Measurements from ENCODE around the gene ARV1.
"Not testable (repeated sequence)": the region's sequence is repeated elsewhere in the genome, so short reads cannot be mapped to it uniquely, and the experiment has no call there.

ARV1 gene

DNA sequence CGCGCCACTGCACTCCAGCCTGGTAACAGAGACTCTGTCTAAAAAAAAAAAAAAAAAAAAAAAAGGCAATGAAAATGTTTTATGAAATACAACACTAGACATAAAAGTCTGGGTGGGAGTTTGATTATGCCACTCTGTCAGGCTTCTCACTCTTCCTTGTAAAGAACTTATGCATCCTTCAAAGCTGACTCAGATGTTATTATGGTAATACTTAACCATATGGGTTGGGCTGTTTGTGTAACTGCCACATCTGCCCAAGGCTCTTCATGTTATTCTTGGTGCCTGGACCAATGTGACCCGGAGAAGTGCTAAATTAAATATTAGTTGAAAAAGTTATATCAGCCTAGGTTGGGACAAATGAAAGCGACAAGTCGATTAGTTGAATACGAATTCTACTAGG lies 37.3 kb downstream of the ARV1 start:
- Histone ChIP-seq H3K9me3 (ENCODE audit: control insufficient read depth, insufficient read depth, low read length) (no peaks in the 10 kb centered on the region), H3K4me1 (ENCODE audit: control insufficient read depth, insufficient read depth, low read length) (peaks cover 8% of the 10 kb centered on the region), H3K27me3 (ENCODE audit: control insufficient read depth, insufficient read depth, low read length) (peaks cover 1% of the 10 kb centered on the region; the same call in 1 of the 2 replicates), H3K27ac (ENCODE audit: low read length) (no peak overlapping the region), H3K36me3 (ENCODE audit: control insufficient read depth, insufficient read depth, low read length) (no peaks in the 10 kb centered on the region), H3K4me3 (ENCODE audit: low read length) (no peak overlapping the region)
- no CpG with 5 or more reads among the region's 6 CpGs for WGBS (ENCODE audit: insufficient coverage, insufficient read length)
- DNase-seq (ENCODE audit: low read depth, low spot score), result no peak

DNA sequence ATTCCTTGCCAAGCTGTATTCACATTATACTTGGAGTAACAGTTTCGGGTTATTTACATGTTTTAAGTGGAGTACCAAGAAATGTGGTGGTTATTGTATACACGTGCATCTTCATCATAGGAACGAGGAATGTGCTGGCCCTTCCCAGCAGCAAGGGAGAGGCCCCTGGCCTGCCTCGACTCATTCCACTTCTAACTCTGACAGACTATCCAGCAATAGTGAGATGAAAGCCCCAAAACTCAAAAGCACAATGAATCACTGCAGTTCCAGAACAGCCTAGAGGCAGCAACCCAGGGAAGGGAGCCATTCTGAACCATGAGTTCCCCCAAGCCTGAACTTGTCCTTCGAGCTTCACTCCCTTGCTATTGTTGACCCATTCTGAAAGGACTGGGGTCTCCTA lies 38.1 kb downstream of the ARV1 start:
- Histone ChIP-seq H3K27ac (ENCODE audit: low read length) (no peak overlapping the region), H3K4me1 (ENCODE audit: control insufficient read depth, insufficient read depth, low read length) (peaks cover 8% of the 10 kb centered on the region), H3K4me3 (ENCODE audit: low read length) (no peak overlapping the region), H3K36me3 (ENCODE audit: control insufficient read depth, insufficient read depth, low read length) (no peaks in the 10 kb centered on the region), H3K27me3 (ENCODE audit: control insufficient read depth, insufficient read depth, low read length) (0 out of 2 replicates have a peak, but pooled peaks cover 1% of the 10 kb centered on the region), H3K9me3 (ENCODE audit: control insufficient read depth, insufficient read depth, low read length) (no peaks in the 10 kb centered on the region)
- no peak for DNase-seq (ENCODE audit: low read depth, low spot score)
- WGBS (ENCODE audit: insufficient coverage, insufficient read length), result no CpG with 5 or more reads among the region's 5 CpGs

DNA sequence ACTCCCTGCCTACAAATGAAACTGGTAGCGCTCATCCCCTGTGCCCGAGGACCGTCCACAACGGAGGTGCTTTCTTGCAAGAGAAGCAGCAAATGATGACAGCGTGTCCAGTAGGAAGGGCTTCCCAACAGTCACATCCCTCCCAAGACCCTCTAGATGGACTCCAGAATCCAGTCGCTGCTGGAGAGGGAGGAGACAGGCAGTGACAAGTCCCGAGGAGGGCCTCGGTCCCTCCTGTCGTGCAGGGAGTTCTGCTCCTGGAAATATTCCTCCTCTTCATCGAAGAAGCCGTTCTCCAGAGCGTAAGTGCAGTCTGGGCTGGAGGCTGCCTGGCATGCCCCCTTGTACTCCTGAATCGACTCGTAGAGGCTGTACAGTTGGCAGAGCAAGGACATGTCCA lies 40.8 kb downstream of the ARV1 start:
- no peak for DNase-seq (ENCODE audit: low read depth, low spot score)
- WGBS (ENCODE audit: insufficient coverage, insufficient read length), result no CpG with 5 or more reads among the region's 14 CpGs
- H3K36me3 ChIP-seq (ENCODE audit: control insufficient read depth, insufficient read depth, low read length), result no peaks in the 10 kb centered on the region

DNA sequence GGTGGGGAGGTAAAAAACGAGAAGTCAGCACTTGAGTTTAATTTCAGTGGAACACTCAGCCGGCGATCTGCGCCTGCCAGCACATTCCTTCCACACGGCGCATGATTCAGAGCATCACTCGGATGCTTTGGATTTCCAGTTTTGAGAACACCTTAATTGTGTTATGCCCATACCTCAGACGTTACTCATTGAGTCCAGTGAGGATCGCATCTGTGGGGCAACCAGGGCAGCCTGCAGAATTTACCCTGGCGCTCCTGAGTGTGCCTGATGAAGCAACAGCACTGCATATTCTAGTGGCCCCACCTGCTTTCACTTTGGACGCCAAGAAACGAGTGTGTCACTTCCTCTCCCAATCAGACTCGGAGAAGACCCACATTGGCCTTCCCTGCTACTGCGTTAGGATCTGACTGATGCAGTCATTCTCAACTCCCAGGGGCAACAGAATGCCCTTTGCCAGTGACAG lies 41.3 kb downstream of the ARV1 start:
- Histone ChIP-seq H3K4me3 (ENCODE audit: low read length) (no peak overlapping the region), H3K27ac (ENCODE audit: low read length) (no peak overlapping the region), H3K4me1 (ENCODE audit: control insufficient read depth, insufficient read depth, low read length) (peaks cover 8% of the 10 kb centered on the region), H3K36me3 (ENCODE audit: control insufficient read depth, insufficient read depth, low read length) (no peaks in the 10 kb centered on the region), H3K9me3 (ENCODE audit: control insufficient read depth, insufficient read depth, low read length) (no peaks in the 10 kb centered on the region), H3K27me3 (ENCODE audit: control insufficient read depth, insufficient read depth, low read length) (no peaks in the 10 kb centered on the region)
- no peak for DNase-seq (ENCODE audit: low read depth, low spot score)
- no CpG with 5 or more reads among the region's 14 CpGs for WGBS (ENCODE audit: insufficient coverage, insufficient read length)

More for the DNA sequence above, 40.8 kb downstream of the ARV1 start:
- H3K27me3 ChIP-seq (ENCODE audit: control insufficient read depth, insufficient read depth, low read length), result no peaks in the 10 kb centered on the region
- no peaks in the 10 kb centered on the region for H3K9me3 ChIP-seq (ENCODE audit: control insufficient read depth, insufficient read depth, low read length)
- H3K4me3 ChIP-seq (ENCODE audit: low read length), result no peak overlapping the region
- H3K27ac ChIP-seq (ENCODE audit: low read length), result no peak overlapping the region
- H3K4me1 ChIP-seq (ENCODE audit: control insufficient read depth, insufficient read depth, low read length), result peaks cover 8% of the 10 kb centered on the region

DNA sequence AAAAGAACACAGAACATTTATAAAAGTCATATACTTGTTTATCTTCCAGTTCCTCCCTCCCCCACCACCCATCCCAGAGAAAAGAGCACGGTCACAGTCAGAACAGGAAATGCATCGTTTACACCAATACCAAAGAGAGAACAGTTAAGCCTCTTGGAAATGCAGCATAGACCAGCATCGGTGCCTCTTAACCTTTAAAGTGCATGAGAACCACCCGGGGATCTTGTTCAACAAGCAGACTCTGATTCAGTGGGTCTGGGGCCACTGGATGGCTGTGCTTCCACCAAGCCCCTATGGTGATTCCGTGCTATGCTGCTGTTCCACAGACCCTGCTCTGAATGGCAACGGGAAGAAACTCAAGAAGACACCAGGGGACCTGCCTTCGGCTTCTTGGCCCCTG lies 41.9 kb downstream of the ARV1 start:
- DNase-seq (ENCODE audit: low read depth, low spot score), result no peak
- no peak overlapping the region for H3K4me3 ChIP-seq (ENCODE audit: low read length)
- H3K27ac ChIP-seq (ENCODE audit: low read length), result no peak overlapping the region
- no peaks in the 10 kb centered on the region for H3K9me3 ChIP-seq (ENCODE audit: control insufficient read depth, insufficient read depth, low read length)
- no CpG with 5 or more reads among the region's 7 CpGs for WGBS (ENCODE audit: insufficient coverage, insufficient read length)
- no peaks in the 10 kb centered on the region for H3K36me3 ChIP-seq (ENCODE audit: control insufficient read depth, insufficient read depth, low read length)
- peaks cover 8% of the 10 kb centered on the region for H3K4me1 ChIP-seq (ENCODE audit: control insufficient read depth, insufficient read depth, low read length)
- no peaks in the 10 kb centered on the region for H3K27me3 ChIP-seq (ENCODE audit: control insufficient read depth, insufficient read depth, low read length)

DNA sequence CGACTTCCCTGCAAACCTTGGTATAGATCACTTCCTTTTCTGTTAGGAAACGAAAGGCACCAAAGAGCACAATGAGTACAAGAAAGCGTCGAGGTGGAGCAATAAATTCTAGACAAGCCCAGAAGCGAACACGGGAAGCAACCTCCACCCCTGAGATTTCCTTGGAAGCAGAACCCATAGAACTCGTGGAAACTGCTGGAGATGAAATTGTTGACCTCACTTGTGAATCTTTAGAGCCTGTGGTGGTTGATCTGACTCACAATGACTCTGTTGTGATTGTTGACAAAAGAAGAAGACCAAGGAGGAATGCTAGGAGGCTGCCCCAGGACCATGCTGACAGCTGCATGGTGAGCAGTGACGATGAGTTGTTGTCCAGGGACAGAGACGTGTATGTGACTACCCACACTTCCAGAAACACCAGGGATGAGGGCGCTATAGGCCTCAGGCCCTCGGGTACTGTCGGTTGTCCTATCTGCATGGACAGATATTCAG lies 42.7 kb downstream of the ARV1 start:
- peaks cover 8% of the 10 kb centered on the region for H3K4me1 ChIP-seq (ENCODE audit: control insufficient read depth, insufficient read depth, low read length)
- no peaks in the 10 kb centered on the region for H3K27me3 ChIP-seq (ENCODE audit: control insufficient read depth, insufficient read depth, low read length)
- H3K27ac ChIP-seq (ENCODE audit: low read length), result no peak overlapping the region
- H3K4me3 ChIP-seq (ENCODE audit: low read length), result no peak overlapping the region
- DNase-seq (ENCODE audit: low read depth, low spot score), result no peak
- H3K36me3 ChIP-seq (ENCODE audit: control insufficient read depth, insufficient read depth, low read length), result no peaks in the 10 kb centered on the region
- no CpG with 5 or more reads among the region's 12 CpGs for WGBS (ENCODE audit: insufficient coverage, insufficient read length)
- H3K9me3 ChIP-seq (ENCODE audit: control insufficient read depth, insufficient read depth, low read length), result no peaks in the 10 kb centered on the region

DNA sequence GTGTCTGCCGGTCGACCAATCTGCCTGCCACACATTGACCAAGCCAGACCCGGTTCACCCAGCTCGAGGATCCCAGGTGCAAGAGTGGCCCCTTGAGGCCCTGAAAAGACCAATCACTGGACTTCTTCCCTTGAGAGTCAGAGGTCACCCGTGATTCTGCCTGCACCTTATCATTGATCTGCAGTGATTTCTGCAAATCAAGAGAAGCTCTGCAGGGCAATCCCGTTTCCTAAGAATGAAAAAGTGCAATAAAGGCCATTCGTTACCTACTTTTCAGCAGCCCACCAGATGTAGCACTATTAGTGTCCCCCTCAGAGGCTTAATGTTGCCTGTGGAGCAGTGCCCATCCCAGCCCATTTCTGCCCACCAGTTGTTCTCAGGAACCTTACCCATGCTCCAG lies 43.6 kb downstream of the ARV1 start:
- H3K9me3 ChIP-seq (ENCODE audit: control insufficient read depth, insufficient read depth, low read length); H3K4me3 ChIP-seq (ENCODE audit: low read length); H3K36me3 ChIP-seq (ENCODE audit: control insufficient read depth, insufficient read depth, low read length); DNase-seq (ENCODE audit: low read depth, low spot score); H3K27me3 ChIP-seq (ENCODE audit: control insufficient read depth, insufficient read depth, low read length); H3K4me1 ChIP-seq (ENCODE audit: control insufficient read depth, insufficient read depth, low read length); H3K27ac ChIP-seq (ENCODE audit: low read length): not testable (repeated sequence)
- WGBS (ENCODE audit: insufficient coverage, insufficient read length), result no CpG with 5 or more reads among the region's 7 CpGs

DNA sequence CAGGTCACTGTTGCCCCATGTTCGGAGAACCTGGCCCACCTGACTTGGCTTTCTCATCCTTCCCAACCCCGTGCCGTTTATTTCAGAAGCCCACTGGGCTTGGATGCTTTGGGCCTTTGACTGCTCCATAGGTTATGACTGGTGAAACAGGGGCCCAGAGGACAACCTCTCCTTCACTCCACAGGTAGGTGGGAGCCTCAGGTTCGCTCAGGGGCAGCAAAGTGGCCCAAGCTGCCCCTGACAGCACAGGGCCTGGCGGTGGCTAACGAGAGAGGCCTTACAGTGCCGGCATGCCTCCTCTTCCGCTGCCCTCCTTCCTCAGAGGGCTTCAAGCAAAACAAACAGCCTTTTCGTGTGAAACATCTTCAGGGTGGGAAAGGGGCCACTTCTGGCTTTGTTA lies 44.3 kb downstream of the ARV1 start:
- no peak overlapping the region for H3K4me3 ChIP-seq (ENCODE audit: low read length)
- H3K4me1 ChIP-seq (ENCODE audit: control insufficient read depth, insufficient read depth, low read length), result peaks cover 8% of the 10 kb centered on the region
- no CpG with 5 or more reads among the region's 9 CpGs for WGBS (ENCODE audit: insufficient coverage, insufficient read length)
- H3K27ac ChIP-seq (ENCODE audit: low read length), result no peak overlapping the region
- no peaks in the 10 kb centered on the region for H3K9me3 ChIP-seq (ENCODE audit: control insufficient read depth, insufficient read depth, low read length)
- DNase-seq (ENCODE audit: low read depth, low spot score), result no peak
- H3K27me3 ChIP-seq (ENCODE audit: control insufficient read depth, insufficient read depth, low read length), result no peaks in the 10 kb centered on the region
- H3K36me3 ChIP-seq (ENCODE audit: control insufficient read depth, insufficient read depth, low read length), result no peaks in the 10 kb centered on the region

DNA sequence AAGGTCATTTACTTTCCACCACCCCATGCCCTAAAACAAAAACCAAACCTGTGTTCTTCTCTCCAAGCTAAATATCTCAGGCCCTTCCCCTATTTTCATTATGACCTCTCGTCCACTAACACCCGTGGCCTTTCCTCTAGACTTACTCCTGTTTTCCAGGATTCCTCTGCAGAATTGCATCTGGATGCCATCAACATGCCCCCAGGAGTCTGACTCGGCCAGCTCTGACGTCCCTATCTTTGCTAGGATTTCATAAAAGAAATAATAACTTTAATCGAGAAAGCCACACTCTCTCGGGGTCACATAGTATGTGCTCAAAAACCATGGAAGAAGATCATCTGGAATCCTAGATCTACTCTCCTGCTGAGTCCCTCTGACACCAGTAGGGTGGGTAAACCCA lies 47.7 kb downstream of the ARV1 start:
- no peaks in the 10 kb centered on the region for H3K27me3 ChIP-seq (ENCODE audit: control insufficient read depth, insufficient read depth, low read length)
- no peak overlapping the region for H3K4me3 ChIP-seq (ENCODE audit: low read length)
- no peak for DNase-seq (ENCODE audit: low read depth, low spot score)
- H3K9me3 ChIP-seq (ENCODE audit: control insufficient read depth, insufficient read depth, low read length), result no peaks in the 10 kb centered on the region
- no peaks in the 10 kb centered on the region for H3K36me3 ChIP-seq (ENCODE audit: control insufficient read depth, insufficient read depth, low read length)
- no CpG with 5 or more reads among the region's 6 CpGs for WGBS (ENCODE audit: insufficient coverage, insufficient read length)
- H3K4me1 ChIP-seq (ENCODE audit: control insufficient read depth, insufficient read depth, low read length), result no peaks in the 10 kb centered on the region
- no peak overlapping the region for H3K27ac ChIP-seq (ENCODE audit: low read length)

DNA sequence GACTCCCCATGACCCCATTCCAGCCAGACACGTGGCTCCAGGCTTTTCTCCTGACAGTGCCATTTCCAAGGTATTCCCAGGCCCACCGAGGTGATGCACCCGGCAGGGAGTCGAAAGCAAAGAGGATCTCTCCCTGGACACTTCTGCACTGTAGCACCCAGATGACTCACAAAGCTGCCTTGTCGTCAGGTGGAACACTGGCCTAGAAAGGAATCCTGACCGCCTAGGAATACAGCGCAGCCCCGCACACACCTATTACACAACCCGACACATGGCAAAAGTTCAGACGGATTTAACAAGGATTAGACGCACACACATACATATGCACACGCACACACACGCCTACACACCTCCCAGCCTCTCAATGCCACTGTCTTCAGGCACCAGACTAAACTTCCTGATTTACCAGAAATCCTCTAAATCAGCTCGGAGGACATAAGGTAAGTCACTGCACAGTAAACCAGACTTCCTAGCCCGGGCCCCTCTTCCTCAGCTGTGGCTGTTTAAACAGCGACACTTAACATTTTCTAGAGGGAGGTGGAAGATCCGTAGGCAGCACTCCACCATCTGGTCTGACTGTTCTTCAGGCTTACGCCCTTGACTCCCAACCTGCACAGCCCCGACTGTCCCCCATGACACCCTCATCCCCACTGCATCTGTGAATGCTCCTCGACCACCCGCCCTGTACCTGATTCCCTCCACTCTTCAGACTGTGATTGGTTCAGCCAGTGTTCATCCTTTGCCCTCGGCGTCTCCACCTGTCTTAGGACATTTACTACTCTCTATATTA lies 48.4 kb downstream of the ARV1 start:
- no CpG with 5 or more reads among the region's 23 CpGs for WGBS (ENCODE audit: insufficient coverage, insufficient read length)
- no peaks in the 10 kb centered on the region for H3K27me3 ChIP-seq (ENCODE audit: control insufficient read depth, insufficient read depth, low read length)
- no peak for DNase-seq (ENCODE audit: low read depth, low spot score)
- no peaks in the 10 kb centered on the region for H3K9me3 ChIP-seq (ENCODE audit: control insufficient read depth, insufficient read depth, low read length)
- no peaks in the 10 kb centered on the region for H3K4me1 ChIP-seq (ENCODE audit: control insufficient read depth, insufficient read depth, low read length)
- no peak overlapping the region for H3K27ac ChIP-seq (ENCODE audit: low read length)
- H3K4me3 ChIP-seq (ENCODE audit: low read length), result no peak overlapping the region
- no peaks in the 10 kb centered on the region for H3K36me3 ChIP-seq (ENCODE audit: control insufficient read depth, insufficient read depth, low read length)

DNA sequence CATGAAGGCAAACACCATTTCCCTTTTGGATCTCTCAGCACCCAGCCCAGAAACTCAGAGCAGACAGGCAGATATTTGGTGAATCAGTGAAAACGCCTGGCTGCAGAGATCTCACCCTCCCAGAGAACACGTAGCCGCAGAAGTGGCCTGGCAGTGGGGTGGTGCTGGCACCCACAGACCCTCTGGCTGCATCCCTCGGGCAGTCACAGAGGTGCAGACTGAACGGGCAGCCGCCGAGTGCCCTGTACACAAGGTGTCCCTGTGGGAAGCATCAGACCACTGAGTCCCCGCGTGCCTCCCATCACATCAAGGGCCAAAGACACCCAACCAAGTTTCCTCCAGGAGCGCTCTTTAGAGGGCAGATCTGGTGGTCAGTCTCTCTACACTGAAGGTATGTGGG lies 49.1 kb downstream of the ARV1 start:
- no peaks in the 10 kb centered on the region for H3K4me1 ChIP-seq (ENCODE audit: control insufficient read depth, insufficient read depth, low read length)
- no peaks in the 10 kb centered on the region for H3K27me3 ChIP-seq (ENCODE audit: control insufficient read depth, insufficient read depth, low read length)
- H3K4me3 ChIP-seq (ENCODE audit: low read length), result no peak overlapping the region
- no CpG with 5 or more reads among the region's 10 CpGs for WGBS (ENCODE audit: insufficient coverage, insufficient read length)
- no peak for DNase-seq (ENCODE audit: low read depth, low spot score)
- no peaks in the 10 kb centered on the region for H3K36me3 ChIP-seq (ENCODE audit: control insufficient read depth, insufficient read depth, low read length)
- H3K9me3 ChIP-seq (ENCODE audit: control insufficient read depth, insufficient read depth, low read length), result no peaks in the 10 kb centered on the region
- no peak overlapping the region for H3K27ac ChIP-seq (ENCODE audit: low read length)

All from iPS DF 6.9 (cell line).